ENCODE measurements around the gene IL1A.

Gene IL1A

DNA sequence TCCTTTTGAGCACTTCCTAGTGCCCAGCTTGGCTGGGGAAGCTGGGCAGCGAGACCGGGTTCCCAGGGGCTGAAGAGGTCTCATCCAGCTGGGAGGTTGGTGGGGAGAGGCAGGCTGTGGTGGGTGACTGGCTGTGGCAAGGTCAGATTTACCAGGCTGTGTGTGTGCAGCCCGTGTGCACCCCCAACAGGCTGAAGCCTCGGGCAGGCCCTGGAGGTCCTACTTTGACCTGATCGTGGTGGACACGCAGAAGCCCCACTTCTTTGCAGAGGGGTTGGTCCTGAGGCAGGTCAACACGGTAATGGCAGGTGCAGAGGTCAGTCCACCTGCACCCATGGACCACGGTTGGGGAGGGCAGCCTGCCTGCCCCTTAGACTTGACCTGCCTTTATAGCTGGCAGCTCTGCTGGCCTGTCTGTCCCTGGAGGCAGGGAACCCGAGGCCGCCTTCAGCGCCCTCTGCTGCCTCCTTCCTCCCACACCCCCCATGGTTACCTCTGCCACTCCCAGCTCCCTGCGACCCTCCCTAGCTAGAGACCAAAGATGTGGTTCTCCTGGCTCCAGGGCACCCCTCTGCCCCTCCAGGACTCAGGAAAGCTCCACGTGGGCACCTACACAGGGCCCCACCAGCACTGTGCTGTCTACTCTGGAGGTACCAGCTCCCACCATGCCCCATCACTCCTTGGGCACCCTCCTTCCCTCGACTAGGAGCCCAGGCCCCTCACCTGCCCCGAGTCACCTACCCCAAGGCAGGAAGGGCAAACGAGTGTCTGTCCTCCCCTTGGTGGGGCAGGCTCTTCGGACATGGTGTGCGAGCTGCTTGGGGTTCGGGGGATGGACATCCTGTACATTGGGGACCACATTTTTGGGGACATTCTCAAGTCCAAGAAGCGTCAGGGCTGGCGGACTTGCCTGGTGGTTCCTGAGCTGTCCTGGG, 59.4 kb downstream of the IL1A start:
- DNase-seq: no peak

DNA sequence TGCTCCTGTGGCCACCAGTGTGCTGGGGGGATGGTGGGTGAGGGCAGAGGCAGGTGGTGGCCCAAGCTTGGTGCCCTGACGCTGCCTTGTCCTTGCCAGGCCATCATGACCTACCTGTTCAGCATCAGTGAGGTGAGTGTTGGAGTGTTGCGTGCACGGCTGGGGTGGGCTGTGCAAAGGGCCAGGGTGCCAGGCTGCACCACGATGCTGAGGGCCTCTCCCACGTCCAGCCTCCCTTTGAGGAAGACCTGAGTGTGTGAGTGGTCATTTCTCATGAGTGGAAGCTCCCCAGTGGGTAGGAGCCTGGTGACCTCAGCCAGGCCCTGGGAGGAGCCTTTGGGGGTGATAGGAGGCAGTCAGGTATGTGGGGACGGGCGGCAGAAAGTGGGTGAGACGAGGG, 60.3 kb downstream of the IL1A start:
- no peak for DNase-seq

Measured in NCI-H2081 (cell line).